ENCODE data around the gene PLPPR5.

- TF ChIP-seq POLR2A (IDR thresholded peaks at IDR 0.05) (no peak), CTCF (IDR thresholded peaks at IDR 0.05) (no peak), POLR2AphosphoS5 (IDR thresholded peaks at IDR 0.05) (no peak), EP300 (IDR thresholded peaks at IDR 0.05) (no peak)
Measured at GRCh38 chr1:98874828-98875227, 129.8 kb downstream of the PLPPR5 start.

Data from sigmoid colon (tissue), 4 donors.